Thyroid gland (tissue), 4 donors: ENCODE data around the gene IQCE. TPM values are rescaled to one million over a fixed set of nuclear protein-coding genes. Genes with fewer than 3 reads are reported as not detected.

Experiments
- DNase-seq, 2 donors: peaks; one replicate each; pipeline ENCODE4 v3.0.0-alpha.2; 2019
- H3K27ac ChIP-seq, 3 donors: fragments of 200-600 bp; sonication (generic); 1 replicate in 2 of 3; 2 replicates in 1 of 3; pipeline ENCODE4 v1.5.1; 2016 to 2019; ENCODE audit warnings: mild to moderate bottlenecking in 1 of 3, moderate library complexity in 1 of 3
- H3K27me3 ChIP-seq: fragments of 200-600 bp; sonication (generic); one replicate; pipeline ENCODE4 v1.5.1; 2019
- H3K36me3 ChIP-seq, 2 donors: fragments of 200-600 bp; sonication (generic); one replicate each; pipeline ENCODE4 v1.5.1; 2016 to 2019
- H3K4me1 ChIP-seq, 2 donors: fragments of 200-600 bp; sonication (generic); one replicate each; pipeline ENCODE4 v1.5.1; 2017 to 2019
- H3K4me3 ChIP-seq, 3 donors: fragments of 200-600 bp; sonication (generic); replicated peaks in 1 of 3; 1 replicate in 2 of 3; 2 replicates in 1 of 3; pipeline ENCODE4 v1.5.1; 2016; ENCODE audit warnings: mild to moderate bottlenecking in 1 of 3
- H3K9me3 ChIP-seq: fragments of 200-600 bp; sonication (generic); one replicate; pipeline ENCODE4 v1.5.1; 2017
- POLR2A ChIP-seq, 2 donors: fragments of 450-650 bp; IDR thresholded peaks; one replicate each; pipeline ENCODE4 v1.6.1; 2017; ENCODE audit warnings: antibody characterized with exemption in 2 of 2, mild to moderate bottlenecking in 2 of 2, moderate library complexity in 1 of 2
- WGBS, 2 donors: methylation state at CpG; one replicate each; pipeline ENCODE4 v1.1.5; 2017; 5-methylcytosine and 5-hydroxymethylcytosine counted together
- intact Hi-C: fragments of 100-400 bp; cut with DNase I; formaldehyde crosslinking; loops from one replicate; pipeline ENCODE4 v1.15.1; 2023
- total RNA-seq, 4 donors: library from RNA; depleted of rRNA; stranded (reverse); fragments of >200 nt; gene quantifications; one replicate each; pipeline ENCODE4 v1.2.3, GENCODE V29; 2016
- TF ChIP-seq, protein P1 (sequence below), 6 experiments: fragments of 200-600 bp in 3 of 6; fragments of 450-650 bp in 3 of 6; sonication (generic) in 3 of 6; IDR thresholded peaks; one replicate each; pipeline ENCODE4 v1.5.1; 2016 to 2019; ENCODE audit warnings: antibody characterized with exemption in 6 of 6, mild to moderate bottlenecking in 2 of 6, inconsistent platforms in 1 of 6, moderate library complexity in 1 of 6

The IQCE gene
- total RNA-seq, 4 donors from 2014 or later = 16.0 to 40.2 (median 37.2) TPM

DNA sequence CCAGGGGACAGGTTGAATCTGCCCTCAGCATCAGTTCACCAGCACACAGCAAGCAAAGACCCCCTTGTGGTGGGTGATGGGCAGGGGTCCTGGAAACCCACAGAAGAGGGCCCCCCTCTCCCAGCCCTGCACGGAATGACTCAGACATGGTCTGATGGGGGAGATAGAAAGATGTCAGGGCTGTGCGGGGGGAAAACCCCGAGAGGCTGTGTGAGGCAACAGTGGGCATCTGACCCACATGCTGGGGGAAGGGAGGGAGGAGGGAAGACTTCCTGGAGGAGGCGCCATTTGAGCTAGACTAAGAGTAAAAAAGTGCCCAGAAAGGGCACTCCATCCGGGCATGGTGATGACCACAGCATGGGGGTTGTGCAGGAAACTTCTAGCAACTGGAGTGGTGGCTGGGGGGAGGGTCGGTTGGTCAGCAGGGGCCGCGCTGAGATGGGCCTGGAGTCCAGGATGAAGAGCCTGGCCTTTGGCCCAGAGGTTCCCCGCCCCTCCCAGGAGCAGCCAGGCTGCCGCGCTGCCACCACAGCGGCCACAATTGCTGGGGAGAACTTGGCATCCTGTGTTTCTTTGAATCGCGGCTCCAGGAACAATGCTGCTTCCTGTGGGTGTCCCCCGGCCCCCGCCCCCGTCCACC is 36.7 kb upstream of the IQCE start:
- TF ChIP-seq POLR2A (IDR thresholded peaks at IDR 0.05) = no peak
- TF ChIP-seq, protein P1, sequence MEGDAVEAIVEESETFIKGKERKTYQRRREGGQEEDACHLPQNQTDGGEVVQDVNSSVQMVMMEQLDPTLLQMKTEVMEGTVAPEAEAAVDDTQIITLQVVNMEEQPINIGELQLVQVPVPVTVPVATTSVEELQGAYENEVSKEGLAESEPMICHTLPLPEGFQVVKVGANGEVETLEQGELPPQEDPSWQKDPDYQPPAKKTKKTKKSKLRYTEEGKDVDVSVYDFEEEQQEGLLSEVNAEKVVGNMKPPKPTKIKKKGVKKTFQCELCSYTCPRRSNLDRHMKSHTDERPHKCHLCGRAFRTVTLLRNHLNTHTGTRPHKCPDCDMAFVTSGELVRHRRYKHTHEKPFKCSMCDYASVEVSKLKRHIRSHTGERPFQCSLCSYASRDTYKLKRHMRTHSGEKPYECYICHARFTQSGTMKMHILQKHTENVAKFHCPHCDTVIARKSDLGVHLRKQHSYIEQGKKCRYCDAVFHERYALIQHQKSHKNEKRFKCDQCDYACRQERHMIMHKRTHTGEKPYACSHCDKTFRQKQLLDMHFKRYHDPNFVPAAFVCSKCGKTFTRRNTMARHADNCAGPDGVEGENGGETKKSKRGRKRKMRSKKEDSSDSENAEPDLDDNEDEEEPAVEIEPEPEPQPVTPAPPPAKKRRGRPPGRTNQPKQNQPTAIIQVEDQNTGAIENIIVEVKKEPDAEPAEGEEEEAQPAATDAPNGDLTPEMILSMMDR (IDR thresholded peaks at IDR 0.05) = no peak
- Histone ChIP-seq H3K27ac (peak overlapping the region in 2 of 3 donors; percentile 19 to 46), H3K27me3 (peaks cover 7% of the 10 kb centered on the region), H3K9me3 (no peaks in the 10 kb centered on the region), H3K36me3 (no peaks in the 10 kb centered on the region), H3K4me3 (no peak overlapping the region), H3K4me1 (peaks cover 36 to 58% of the 10 kb centered on the region in 2 donors)
- no peak for DNase-seq
- 30 to 42% methylated on average over 8 to 14 of the region's 17 CpGs for WGBS, 2 donors
- intact Hi-C loops = no loop called here

GRCh38 chr7:2522780-2523433 is 35.9 kb upstream of the IQCE start:
- peak overlapping the region in 2 of 3 donors; percentile 19 to 36 for H3K27ac ChIP-seq
- no peak for DNase-seq
- peaks cover 7% of the 10 kb centered on the region for H3K27me3 ChIP-seq
- H3K9me3 ChIP-seq = no peaks in the 10 kb centered on the region
- H3K4me1 ChIP-seq = peaks cover 36 to 58% of the 10 kb centered on the region in 2 donors
- no peaks in the 10 kb centered on the region for H3K36me3 ChIP-seq
- TF ChIP-seq, protein P1 (IDR thresholded peaks at IDR 0.05) = no peak
- TF ChIP-seq POLR2A (IDR thresholded peaks at IDR 0.05) = no peak
- peak overlapping the region in 1 of 3 donors; percentile 8 for H3K4me3 ChIP-seq
- WGBS, 2 donors = 48 to 66% methylated on average over 15 to 16 of the region's 19 CpGs
- intact Hi-C loops = no loop called here

- DNase-seq = no peak
- no peak overlapping the region for H3K4me3 ChIP-seq
Measured at GRCh38 chr7:2523461-2523936, 35.3 kb upstream of the IQCE start.

GRCh38 chr7:2523941-2524807 is 34.6 kb upstream of the IQCE start:
- Histone ChIP-seq H3K9me3 (no peaks in the 10 kb centered on the region), H3K4me1 (peaks cover 28 to 61% of the 10 kb centered on the region in 2 donors), H3K4me3 (no peak overlapping the region), H3K36me3 (no peaks in the 10 kb centered on the region), H3K27me3 (peaks cover 7% of the 10 kb centered on the region), H3K27ac (peak overlapping the region in 2 of 3 donors; percentile 19 to 36)
- WGBS, 2 donors = 37 to 43% methylated on average over 18 to 34 of the region's 51 CpGs
- no peak for TF ChIP-seq POLR2A (IDR thresholded peaks at IDR 0.05)
- TF ChIP-seq, protein P1 (IDR thresholded peaks at IDR 0.05) = no peak
- DNase-seq = peak; percentile 50 to 62
- intact Hi-C loops = no loop called here

More at GRCh38 chr7:2523461-2523936, 35.3 kb upstream of the IQCE start:
- Histone ChIP-seq H3K36me3 (no peaks in the 10 kb centered on the region), H3K27me3 (peaks cover 7% of the 10 kb centered on the region), H3K27ac (peak overlapping the region in 2 of 3 donors; percentile 19 to 36), H3K4me1 (peaks cover 35 to 61% of the 10 kb centered on the region in 2 donors), H3K9me3 (no peaks in the 10 kb centered on the region)
- intact Hi-C loops = no loop called here
- 25 to 28% methylated on average over 7 to 20 of the region's 22 CpGs for WGBS, 2 donors
- TF ChIP-seq POLR2A (IDR thresholded peaks at IDR 0.05) = no peak
- TF ChIP-seq, protein P1 (IDR thresholded peaks at IDR 0.05) = no peak
